UCSD-AML1 (cell line): Measurements from ENCODE around the gene KIZ.
A peak's percentile ranks its signal among the peaks of the same experiment; 100 is the strongest.
"Not testable (repeated sequence)": the region's sequence is repeated elsewhere in the genome, so short reads cannot be mapped to it uniquely, and the experiment has no call there.

Experiments
- DNase-seq: peaks from one replicate; lab custom pipeline; 2025; ENCODE audit not compliant: unreplicated experiment; lab: John Stamatoyannopoulos, UW

KIZ gene

GRCh38 chr20:21225215-21225947, 99.5 kb downstream of the KIZ start:
- DNase-seq, result no peak

- no peak for DNase-seq
Observed at GRCh38 chr20:21228511-21228910, 102.6 kb downstream of the KIZ start.

GRCh38 chr20:21229163-21229562, 103.3 kb downstream of the KIZ start:
- no peak for DNase-seq

GRCh38 chr20:21230220-21230619, 104.3 kb downstream of the KIZ start:
- DNase-seq, result no peak

GRCh38 chr20:21230686-21231085, 104.8 kb downstream of the KIZ start:
- DNase-seq, result no peak

- no peak for DNase-seq
Observed at GRCh38 chr20:21232546-21233280, 106.8 kb downstream of the KIZ start.

GRCh38 chr20:21234324-21234723, 108.4 kb downstream of the KIZ start:
- DNase-seq, result no peak

GRCh38 chr20:21234806-21235483, 109.1 kb downstream of the KIZ start:
- no peak for DNase-seq

GRCh38 chr20:21235484-21236445, 109.9 kb downstream of the KIZ start:
- DNase-seq, result peak; percentile 56

GRCh38 chr20:21237956-21238799, 112.3 kb downstream of the KIZ start:
- DNase-seq, result no peak

GRCh38 chr20:21238818-21239536, 113.1 kb downstream of the KIZ start:
- DNase-seq, result no peak

GRCh38 chr20:21240394-21240793, 114.5 kb downstream of the KIZ start:
- DNase-seq, result no peak

- no peak for DNase-seq
Observed at GRCh38 chr20:21241406-21241805, 115.5 kb downstream of the KIZ start.

GRCh38 chr20:21243811-21244210, 117.9 kb downstream of the KIZ start:
- DNase-seq, result no peak

GRCh38 chr20:21244808-21245207, 118.9 kb downstream of the KIZ start:
- DNase-seq, result no peak

GRCh38 chr20:21246161-21246560, 120.3 kb downstream of the KIZ start:
- no peak for DNase-seq

- DNase-seq, result not testable (repeated sequence)
Observed at GRCh38 chr20:21247603-21248095, 121.8 kb downstream of the KIZ start.

GRCh38 chr20:21251278-21251677, 125.4 kb downstream of the KIZ start:
- DNase-seq, result no peak

GRCh38 chr20:21257192-21257591, 131.3 kb downstream of the KIZ start:
- no peak for DNase-seq
